Epithelial cell of esophagus (primary cell): Measurements from ENCODE around the gene LRRC14B.
"Not testable (repeated sequence)": the region's sequence is repeated elsewhere in the genome, so short reads cannot be mapped to it uniquely, and the experiment has no call there.

Source experiments
- DNase-seq: peaks from one replicate; pipeline ENCODE4 v3.0.0; 2010; ENCODE audit warnings: low read depth
- H3K4me3 ChIP-seq: 2 replicates; pipeline ENCODE4 v1.5.1; 2011; ENCODE audit warnings: mild to moderate bottlenecking, low read length, control low read depth
- TF ChIP-seq, protein P1 (sequence below): IDR thresholded peaks from 2 replicates; pipeline ENCODE4 v1.5.1; 2011; ENCODE audit warnings: low read depth, mild to moderate bottlenecking, low read length, control low read depth, inconsistent platforms; ENCODE audit not compliant: insufficient read depth; ENCODE audit errors: missing control alignments

LRRC14B gene

DNA sequence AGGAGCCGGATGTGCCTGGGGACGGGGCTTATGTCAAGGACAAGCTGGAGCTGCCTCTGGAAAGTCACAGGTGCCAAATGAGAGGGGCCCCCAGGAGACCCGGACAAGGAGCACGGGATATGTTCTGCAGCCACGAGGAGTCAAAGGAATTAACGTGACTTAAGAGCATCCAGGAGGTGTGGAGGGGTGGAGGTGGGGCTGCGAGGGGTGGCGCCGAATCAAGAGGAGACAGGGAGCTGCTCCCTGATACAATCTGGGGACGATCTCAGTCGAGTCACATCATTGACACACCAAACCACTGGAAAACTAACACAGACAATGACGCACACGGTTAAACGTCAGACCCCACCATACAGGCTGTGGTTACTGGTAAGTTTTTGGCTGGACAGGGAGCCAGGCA, 16.3 kb downstream of the LRRC14B start:
- DNase-seq, result no peak
- H3K4me3 ChIP-seq, result no peak overlapping the region
- TF ChIP-seq, protein P1, sequence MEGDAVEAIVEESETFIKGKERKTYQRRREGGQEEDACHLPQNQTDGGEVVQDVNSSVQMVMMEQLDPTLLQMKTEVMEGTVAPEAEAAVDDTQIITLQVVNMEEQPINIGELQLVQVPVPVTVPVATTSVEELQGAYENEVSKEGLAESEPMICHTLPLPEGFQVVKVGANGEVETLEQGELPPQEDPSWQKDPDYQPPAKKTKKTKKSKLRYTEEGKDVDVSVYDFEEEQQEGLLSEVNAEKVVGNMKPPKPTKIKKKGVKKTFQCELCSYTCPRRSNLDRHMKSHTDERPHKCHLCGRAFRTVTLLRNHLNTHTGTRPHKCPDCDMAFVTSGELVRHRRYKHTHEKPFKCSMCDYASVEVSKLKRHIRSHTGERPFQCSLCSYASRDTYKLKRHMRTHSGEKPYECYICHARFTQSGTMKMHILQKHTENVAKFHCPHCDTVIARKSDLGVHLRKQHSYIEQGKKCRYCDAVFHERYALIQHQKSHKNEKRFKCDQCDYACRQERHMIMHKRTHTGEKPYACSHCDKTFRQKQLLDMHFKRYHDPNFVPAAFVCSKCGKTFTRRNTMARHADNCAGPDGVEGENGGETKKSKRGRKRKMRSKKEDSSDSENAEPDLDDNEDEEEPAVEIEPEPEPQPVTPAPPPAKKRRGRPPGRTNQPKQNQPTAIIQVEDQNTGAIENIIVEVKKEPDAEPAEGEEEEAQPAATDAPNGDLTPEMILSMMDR, result no peak

DNA sequence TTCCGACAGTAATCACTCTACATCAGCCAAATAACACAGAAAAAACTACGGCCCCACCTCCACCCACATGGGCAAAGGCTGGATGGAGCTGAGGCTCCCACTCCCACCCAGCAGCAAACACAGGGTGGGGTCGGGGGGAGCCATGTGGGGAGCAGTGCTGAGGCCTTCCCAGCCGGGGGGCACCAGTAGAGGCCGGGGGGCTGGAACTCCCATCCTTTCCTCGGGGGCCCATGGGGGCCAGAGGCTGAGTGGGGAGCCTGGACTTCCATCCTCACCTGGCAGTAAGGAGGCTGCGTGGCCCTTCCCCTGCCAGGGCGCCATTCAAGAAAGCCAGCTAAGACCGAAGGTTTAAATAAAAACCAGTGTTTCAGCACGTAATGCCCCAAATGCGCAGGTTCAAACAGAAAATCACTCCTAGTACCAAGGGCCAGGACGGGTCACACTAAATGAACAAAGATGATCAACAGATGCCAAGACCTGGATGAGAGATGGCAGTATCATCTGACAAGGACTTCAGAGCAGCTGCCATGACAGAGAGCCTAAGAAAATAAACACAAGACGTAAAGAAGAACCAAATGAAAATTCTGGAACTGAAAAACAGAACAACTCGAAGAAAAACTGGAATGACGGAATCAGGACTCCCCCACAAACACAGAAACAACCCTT, 17.3 kb downstream of the LRRC14B start:
- TF ChIP-seq, protein P1, result no peak
- DNase-seq, result no peak
- no peak overlapping the region for H3K4me3 ChIP-seq

DNA sequence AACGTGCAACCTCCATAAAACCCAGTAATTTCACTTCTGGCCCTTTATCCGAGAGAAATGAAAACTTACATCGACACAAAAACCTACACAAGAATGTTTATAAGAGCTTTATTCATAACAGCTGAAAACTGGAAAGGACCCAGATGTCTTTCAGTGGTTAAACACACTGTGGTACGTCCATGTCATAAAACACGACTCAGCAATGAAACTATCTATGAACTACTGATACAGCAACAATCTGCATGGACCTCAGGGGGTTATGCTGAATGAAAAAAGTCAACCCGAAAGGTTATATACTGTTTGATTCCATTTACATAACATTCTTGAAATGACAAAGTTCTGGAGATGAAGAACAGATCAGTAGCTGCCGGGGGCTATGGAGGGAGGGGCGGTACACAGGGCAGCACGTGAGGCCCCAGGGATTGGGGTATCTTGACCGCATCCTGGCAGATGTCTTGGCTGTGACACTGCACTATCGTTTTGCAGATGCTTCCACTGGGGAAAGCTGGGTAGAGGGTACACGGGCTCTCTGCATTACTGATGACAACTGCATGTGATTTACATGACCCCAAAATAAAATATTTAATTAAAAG, 22.6 kb downstream of the LRRC14B start:
- DNase-seq, result no peak
- TF ChIP-seq, protein P1, result no peak
- no peak overlapping the region for H3K4me3 ChIP-seq

GRCh38 chr5:215256-215655, 24.0 kb downstream of the LRRC14B start:
- not testable (repeated sequence) for H3K4me3 ChIP-seq
- DNase-seq, result peak; percentile 20

GRCh38 chr5:216076-216475, 24.8 kb downstream of the LRRC14B start:
- H3K4me3 ChIP-seq, DNase-seq: not testable (repeated sequence)

GRCh38 chr5:217494-218456, 26.5 kb downstream of the LRRC14B start, which contains the start of the genes CCDC127 and SDHA:
Gene CCDC127 (minus strand): TSS chr5:218153. CDS start chr5:216849, 1,304 bp downstream.
Gene SDHA (plus strand): TSS chr5:218320. CDS start chr5:218356, 36 bp downstream.
- peak within 1 kb of the TSS; percentile 72 for H3K4me3 ChIP-seq
- TF ChIP-seq, protein P1, result peak; percentile 14
- peak; percentile 87 for DNase-seq

DNA sequence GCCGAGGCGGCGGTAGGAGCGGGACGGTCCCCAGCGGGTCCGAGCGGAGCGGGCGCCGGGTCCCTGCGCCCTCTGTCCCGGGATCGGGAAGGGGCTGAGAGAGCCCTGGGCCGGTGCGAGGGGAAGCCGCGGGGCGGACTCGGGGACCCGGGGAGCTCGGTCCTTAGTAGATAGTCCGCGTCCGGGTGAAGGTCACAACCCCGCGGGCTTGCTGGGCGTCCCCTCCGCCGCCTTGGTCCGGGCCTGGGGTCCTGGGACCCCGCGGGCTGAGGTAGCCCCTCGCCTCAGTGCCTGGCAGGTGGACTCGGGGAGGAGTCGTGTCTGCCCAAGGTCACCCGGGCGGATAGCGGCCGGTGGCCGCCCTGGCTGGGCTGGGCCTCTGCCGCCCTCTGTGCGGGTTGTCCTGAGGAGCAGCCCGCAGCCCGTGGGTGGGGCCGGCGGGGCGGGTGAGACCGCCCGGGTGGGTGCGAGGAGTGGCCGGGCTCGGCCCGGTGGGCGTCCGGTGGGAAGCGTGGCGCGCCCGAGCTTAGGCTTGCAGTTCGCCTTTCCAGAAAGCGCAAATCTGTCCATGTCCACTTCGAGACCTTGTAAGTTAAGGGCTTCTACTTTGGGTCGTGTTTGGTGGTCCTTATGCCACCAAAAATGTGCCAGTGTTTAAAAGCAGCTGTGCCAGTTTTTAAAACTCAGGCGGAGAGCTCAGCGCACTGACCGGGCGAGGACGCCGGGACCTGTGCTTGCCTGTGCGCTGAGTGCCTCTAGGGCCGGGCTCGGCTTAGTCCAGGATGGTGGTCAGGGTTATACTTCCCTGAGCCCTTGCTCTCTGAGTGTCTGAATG, 27.4 kb downstream of the LRRC14B start:
- H3K4me3 ChIP-seq, result peak overlapping the region; percentile 72
- TF ChIP-seq, protein P1, result no peak
- DNase-seq, result peak; percentile 34
